NCI-H524 treated with DMSO at 0.1 percent for 48 hours (cell line): ENCODE results near the gene JPT1.
"Not testable (repeated sequence)": the region's sequence is repeated elsewhere in the genome, so short reads cannot be mapped to it uniquely, and the experiment has no call there.

Experiments used
- DNase-seq: peaks from one replicate; lab custom pipeline; 2025; lab: John Stamatoyannopoulos, UW

Gene JPT1

DNA sequence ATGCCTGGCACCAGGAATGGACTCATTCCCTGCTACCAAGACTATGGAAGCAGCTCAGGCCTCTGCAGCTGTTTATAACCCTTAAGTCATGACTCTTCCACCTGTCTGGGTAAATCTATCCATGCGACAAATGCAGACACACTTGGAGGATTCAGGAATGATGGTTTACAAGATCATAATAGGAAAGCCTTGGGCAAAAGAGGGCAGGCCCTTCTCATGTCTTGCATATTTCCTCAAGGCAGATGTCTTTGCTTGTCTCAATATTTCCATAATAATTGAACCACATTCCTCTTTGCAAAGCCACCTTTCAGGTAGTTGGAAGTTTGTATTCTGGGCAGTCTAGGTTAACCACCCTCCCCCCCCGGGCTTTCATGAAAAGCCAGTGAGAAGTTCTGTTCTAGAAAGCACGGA is 884 bp upstream of the JPT1 start:
- DNase-seq: peak; percentile 39

DNA sequence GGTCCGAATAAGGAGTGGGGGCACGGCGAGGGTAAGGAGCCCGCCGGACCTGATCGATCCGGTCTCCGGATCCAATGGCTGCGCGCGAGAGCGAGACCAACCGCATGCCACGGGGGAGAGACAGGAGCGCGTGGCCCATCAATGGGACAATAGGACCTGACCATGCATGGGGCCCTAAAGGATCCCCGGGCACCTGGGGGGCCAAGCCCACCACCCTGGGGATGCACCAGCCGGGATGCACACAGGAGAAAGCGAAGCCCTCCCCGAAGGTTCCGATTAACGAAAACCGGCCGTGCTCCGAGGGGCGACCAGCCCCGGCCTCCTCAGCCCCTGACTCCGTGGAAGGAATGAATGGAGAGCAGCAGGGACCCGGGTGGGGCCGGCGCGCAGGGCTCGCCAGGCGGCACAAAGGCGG is 525 bp downstream of the JPT1 start:
- DNase-seq: no peak

- DNase-seq: peak; percentile 18
Measured at GRCh38 chr17:75152922-75153779, 1.2 kb downstream of the JPT1 start.

GRCh38 chr17:75152523-75152921 is 1.8 kb downstream of the JPT1 start:
- no peak for DNase-seq

- DNase-seq: peak; percentile 11
Measured at GRCh38 chr17:75151930-75152329, 2.4 kb downstream of the JPT1 start.

- no peak for DNase-seq
Measured at GRCh38 chr17:75147878-75148546, 6.3 kb downstream of the JPT1 start.

DNA sequence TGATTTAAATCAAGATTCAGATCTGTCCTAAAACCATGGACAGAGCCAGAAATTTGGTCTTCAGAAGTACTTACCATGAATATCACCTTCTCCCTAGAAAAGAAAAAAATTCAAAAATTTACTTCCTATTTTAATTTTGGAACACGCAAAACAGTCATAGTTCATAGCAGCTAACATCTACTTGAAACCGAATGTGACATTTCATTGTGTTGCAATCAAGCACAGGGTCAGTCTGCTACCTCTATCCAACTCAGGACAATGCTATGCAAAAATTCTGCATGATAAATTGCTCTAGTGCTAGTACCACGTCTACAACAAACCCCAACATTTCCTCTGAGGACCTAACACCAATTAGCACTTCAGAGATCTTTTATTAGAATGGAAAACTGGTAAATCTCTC is 7.7 kb downstream of the JPT1 start:
- no peak for DNase-seq

- DNase-seq: no peak
Measured at GRCh38 chr17:75144816-75145512, 9.3 kb downstream of the JPT1 start.

GRCh38 chr17:75142236-75142971 is 11.9 kb downstream of the JPT1 start:
- no peak for DNase-seq

DNA sequence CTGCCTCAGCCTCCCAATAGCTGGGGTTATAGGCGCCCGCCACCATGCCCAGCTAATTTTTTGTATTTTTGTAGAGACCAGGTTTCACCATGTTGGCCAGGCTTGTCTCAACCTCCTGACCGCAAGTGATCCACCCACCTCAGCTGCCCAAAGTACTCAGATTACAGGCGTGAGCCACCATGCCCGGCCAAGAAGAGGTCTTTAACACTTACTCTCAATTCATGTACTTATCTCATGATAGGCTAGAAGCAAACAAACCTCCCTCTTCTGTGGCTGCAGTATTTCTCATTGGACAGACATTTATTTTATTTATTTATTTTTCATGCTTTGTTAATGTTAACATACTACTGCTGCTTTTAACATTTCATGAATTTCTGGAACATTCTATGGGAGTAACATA is 15.8 kb downstream of the JPT1 start:
- no peak for DNase-seq

- DNase-seq: not testable (repeated sequence)
Measured at GRCh38 chr17:75137762-75138161, 16.6 kb downstream of the JPT1 start.

- no peak for DNase-seq
Measured at GRCh38 chr17:75135946-75136345, 18.4 kb downstream of the JPT1 start.

DNA sequence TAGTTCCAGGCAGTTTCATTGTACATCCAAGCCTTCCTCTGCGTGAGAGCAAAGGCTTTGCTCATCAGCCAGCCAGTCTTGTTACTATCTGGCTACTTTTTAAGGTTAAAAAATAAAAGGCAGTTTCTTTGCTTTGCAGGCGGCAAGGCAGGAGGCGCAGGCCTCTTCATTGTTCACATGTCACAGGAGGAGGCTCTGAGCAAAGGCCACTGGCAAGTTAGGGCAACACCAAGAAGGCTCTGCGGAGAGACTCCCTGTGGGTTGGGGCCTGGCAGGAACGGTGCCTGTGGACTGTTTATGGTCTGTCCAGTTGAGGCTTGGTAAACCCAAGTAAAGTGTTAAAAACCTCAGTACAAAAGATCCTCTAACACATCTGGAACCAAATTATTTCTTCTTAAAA is 18.9 kb downstream of the JPT1 start:
- DNase-seq: no peak

DNA sequence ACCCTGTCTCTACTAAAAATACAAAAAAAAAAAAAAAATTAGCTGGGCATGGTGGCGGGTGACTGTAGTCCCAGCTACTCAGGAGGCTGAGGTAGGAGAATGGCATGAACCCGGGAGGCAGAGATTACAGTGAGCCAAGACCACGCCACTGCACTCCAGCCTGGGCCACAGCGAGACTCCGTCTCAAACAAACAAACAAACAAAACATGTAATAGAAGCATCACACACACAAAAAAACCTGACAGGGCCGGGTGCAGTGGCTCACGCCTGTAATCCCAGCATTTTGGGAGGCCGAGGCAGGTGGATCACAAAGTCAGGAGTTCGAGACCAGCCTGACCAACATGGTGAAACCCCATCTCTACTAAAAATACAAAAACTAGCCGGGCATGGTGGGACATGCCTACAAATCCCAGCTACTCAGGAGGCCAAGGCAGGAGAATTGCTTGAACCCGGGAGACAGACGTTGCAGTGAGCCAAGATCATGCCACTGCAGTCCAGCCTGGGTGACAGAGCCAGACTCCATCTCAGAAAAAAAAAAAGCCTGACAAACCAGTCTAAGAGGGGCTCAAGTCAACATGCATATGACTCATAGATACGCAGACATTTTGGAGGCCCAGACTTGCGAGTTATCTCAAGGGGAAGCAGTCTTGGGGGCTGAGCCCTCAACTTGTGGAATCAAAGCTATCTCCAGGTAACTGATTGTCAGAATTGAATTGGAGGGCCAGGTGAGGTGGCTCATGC is 20.5 kb downstream of the JPT1 start:
- not testable (repeated sequence) for DNase-seq

DNA sequence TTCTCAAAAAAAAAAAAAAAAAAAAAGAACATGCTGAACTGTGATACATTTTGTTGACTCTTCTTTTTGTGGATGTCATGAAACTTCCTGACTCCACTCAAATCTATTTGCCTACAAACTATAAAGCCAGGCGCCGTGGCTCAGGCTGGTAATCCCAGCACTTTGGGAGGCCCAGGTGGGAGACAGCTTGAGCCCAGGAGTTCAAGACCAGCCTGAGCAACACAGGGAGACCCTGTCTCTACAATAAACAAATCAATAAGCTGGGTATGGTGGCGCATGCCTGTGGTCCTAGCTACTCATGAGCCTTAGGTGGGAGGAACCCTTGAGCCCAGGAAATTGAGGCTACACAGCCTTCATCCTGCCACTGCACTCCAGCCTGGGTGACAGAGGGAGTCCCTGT is 21.3 kb downstream of the JPT1 start:
- DNase-seq: no peak

DNA sequence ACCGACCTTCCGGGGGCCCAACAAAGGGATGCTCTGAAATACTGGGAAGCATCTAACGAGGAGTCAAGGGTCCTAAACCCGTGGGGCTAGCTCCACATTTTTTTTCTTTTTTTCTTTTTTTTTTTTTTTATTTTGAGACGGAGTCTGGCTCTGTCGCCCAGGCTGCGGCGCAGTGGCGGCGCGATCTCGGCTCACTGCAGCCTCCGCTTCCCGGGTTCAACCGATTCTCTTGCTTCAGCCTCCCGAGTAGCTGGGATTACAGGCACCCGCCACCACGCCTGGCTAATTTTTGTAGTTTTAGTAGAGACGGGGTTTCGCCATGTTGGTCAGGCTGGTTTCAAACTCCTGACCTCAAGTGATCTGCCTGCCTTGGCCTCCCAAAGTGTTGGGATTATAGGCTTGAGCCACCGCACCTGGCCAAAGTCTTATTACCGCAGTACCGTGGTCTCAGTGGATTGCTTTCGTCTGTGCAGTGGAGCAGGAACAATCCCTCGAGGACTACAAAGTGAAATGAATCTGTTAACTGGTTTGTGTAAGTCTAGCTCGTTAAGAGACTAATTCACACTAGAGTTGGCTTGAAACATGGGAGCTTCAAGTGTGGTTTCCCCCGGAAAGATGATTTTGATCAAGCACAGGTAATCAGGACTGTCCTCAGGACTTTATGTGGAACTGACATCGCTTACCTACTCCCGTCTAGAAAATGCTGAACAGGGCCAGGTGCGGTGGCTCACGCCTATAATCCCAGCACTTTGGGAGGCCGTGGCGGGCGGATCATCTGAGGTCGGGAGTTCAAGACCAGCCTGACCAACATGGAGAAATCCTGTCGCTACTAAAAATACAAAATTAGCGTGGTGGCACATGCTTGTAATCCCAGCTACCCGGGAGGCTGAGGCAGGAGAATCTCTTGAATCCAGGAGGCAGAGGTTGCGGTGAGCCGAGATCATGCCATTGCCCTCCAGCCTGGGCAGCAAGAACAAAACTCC is 22.0 kb downstream of the JPT1 start:
- not testable (repeated sequence) for DNase-seq

- DNase-seq: peak; percentile 50
Measured at GRCh38 chr17:75131278-75132017, 22.9 kb downstream of the JPT1 start, which contains the start of gene NT5C. Gene NT5C (minus strand): TSS chr17:75131742. CDS start chr17:75131707, 35 bp downstream.

DNA sequence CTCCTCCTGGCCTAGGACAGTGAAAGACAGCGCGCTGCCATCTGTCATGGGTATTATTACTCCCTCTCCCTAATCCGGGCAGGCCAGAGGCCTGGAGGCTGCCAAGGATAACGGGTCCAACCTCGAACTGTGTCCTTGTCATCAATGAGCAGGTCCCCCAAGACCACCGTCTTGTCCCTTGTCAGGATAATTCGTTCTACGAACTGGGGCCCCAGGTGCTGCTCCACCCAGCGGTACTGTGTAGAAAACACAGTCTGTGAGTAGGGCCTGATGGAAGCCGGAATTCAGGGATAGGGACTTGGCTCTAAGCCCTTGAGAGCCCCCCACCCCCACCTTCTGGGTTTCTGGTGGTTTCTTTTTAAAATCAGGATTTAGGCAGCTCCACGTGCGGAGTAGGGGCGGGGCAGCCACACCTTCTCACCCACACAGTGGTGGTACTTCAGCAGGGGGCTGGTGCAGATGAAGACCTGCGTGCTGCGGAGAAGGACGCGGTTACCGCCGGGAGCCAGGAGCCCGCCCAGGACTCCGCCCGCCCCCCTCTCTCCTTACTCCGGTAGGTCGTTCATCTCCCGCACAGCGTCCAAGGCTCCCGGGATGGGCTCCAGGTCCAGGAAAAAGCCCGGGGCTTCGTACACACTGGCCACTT is 23.6 kb downstream of the JPT1 start:
- peak; percentile 99 for DNase-seq
